Activated CD4-positive, CD25-positive, alpha-beta regulatory T cell treated with anti-CD3 and anti-CD28 coated beads, Interleukin-2, amount 50 U/mL, for 16 hours (primary cell): ENCODE data around the gene OR4K14.
"Not testable (repeated sequence)": the region's sequence is repeated elsewhere in the genome, so short reads cannot be mapped to it uniquely, and the experiment has no call there.

Experiments used
- DNase-seq: peaks from one replicate; pipeline ENCODE4 v3.0.0-alpha.2; 2020; ENCODE audit warnings: low read depth, low spot score

OR4K14 gene

GRCh38 chr14:20019257-20019865 lies at the start of gene OR4K14:
OR4K14 (minus strand) TSS chr14:20019307; CDS start chr14:20015193, 4,114 bp downstream.
- no peak for DNase-seq

GRCh38 chr14:20059745-20060144 lies 40.6 kb upstream of the OR4K14 start, which contains the start of gene OR4L1:
OR4L1 (plus strand) TSS chr14:20060045; CDS start chr14:20060045, 0 bp downstream.
- DNase-seq: no peak

GRCh38 chr14:20048202-20048601 lies 29.1 kb upstream of the OR4K14 start:
- no peak for DNase-seq

DNA sequence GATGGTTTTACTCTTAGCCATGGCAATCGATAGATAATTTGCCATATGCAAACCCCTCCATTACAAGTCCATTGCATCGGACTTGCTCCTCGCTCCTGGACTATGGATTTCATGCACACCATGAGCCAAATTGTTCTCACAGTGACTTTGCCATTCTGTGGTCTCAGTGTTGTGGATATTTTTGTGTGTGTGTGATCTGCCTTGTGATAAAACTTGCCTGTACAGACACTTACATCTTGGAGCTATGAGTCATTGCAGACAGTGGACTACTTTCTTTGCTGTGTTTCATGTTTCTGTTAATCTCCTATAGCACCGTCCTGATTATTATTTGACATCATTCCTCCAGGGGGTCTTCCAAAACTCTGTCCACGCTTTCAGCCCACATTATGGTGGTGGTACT lies 25.1 kb upstream of the OR4K14 start:
- no peak for DNase-seq

- no peak for DNase-seq
Measured at GRCh38 chr14:20035938-20036337, 16.8 kb upstream of the OR4K14 start, which contains the start of gene OR4K13. OR4K13 (minus strand) TSS chr14:20036038; CDS start chr14:20034758, 1,280 bp downstream.

- DNase-seq: no peak
Measured at GRCh38 chr14:20035449-20035848, 16.3 kb upstream of the OR4K14 start.

DNA sequence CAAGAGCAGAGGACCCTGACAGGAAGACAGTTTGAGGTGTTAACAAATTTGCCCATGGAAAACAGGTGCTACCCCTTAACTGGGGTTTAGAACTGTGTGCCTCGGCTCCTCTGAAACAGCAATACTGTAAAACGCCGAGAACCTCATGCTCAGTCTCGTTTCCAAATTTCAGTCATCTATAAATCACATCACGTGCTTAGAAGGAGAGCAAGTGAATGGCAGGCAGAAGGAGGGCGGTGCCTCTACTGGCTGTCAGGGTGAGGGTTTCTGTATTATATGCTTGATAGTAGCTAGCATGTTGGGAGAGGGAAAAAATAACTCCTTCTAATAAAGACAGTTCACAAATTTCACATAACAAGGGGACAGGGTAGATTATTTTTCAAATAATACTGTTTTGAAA lies 12.0 kb upstream of the OR4K14 start:
- no peak for DNase-seq

GRCh38 chr14:20008156-20008555 lies 11.0 kb downstream of the OR4K14 start:
- no peak for DNase-seq

DNA sequence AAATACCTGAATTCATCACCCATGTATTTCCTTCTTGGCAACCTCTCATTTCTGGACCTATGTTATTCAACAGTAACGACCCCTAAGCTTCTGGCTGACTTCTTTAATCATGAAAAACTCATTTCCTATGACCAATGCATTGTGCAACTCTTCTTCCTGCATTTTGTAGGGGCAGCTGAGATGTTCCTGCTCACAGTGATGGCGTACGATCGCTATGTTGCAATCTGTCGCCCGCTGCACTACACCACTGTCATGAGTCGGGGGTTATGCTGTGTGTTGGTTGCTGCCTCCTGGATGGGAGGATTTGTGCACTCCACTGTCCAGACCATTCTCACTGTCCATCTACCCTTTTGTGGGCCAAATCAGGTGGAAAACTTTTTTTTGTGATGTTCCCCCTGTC lies 16.8 kb downstream of the OR4K14 start:
- no peak for DNase-seq

- no peak for DNase-seq
Measured at GRCh38 chr14:20001863-20002262, 17.2 kb downstream of the OR4K14 start, which contains the start of gene OR4Q2. OR4Q2 (plus strand) TSS chr14:20002163.

DNA sequence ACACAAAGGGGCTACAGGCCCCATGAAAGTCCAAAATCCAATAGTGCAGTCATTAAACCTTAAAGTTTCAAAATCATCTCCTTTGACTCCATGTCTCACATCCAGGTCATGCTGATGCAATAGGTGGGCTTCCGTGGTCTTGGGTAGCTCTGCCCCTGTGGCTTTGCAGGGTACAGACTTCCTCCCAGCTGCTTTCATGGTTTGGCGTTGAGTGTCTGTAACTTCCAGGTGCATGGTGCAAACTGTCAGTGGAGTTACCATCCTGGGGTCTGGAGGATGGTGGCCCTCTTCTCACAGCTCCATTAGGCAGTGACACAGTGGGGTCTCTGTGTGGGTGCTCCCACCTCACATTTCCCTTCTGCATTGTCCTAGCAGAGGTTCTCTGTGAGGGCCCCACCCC lies 25.7 kb downstream of the OR4K14 start:
- DNase-seq: no peak

- no peak for DNase-seq
Measured at GRCh38 chr14:19975291-19975690, 43.8 kb downstream of the OR4K14 start, which contains the start of gene OR4K15. OR4K15 (plus strand) TSS chr14:19975591; CDS start chr14:19975591, 0 bp downstream.

GRCh38 chr14:19974844-19975243 lies 44.3 kb downstream of the OR4K14 start:
- DNase-seq: no peak

DNA sequence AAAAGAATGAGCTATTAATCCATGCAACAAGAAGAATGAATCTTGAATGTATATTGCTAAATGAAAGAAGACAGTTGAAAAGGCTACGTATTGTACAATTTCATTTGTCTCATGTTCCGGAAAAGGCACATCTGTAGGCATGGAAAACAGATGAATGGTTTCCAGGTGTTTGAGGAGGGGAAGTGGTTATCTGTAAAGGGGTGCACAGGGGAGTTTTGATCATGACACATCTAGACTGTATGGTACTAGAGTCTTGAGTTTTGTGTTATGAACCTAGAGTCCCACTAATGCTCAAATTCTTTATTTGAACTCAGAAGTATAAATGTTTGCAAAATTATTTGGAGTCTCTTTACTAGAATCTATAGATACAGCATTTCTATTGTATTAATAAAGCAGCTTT lies 49.4 kb downstream of the OR4K14 start:
- not testable (repeated sequence) for DNase-seq
